Neural progenitor cell (in vitro differentiated cells): ENCODE measurements around the gene TRIM40. TPM values are rescaled to one million over a fixed set of nuclear protein-coding genes. Genes with fewer than 3 reads are reported as not detected.

Experiments
- DNase-seq: peaks from one replicate; pipeline ENCODE4 v3.0.0-alpha.2; 2016; ENCODE audit warnings: low spot score
- H2AFZ ChIP-seq: fragments of 200-600 bp; sonication (generic); replicated peaks from 2 replicates; pipeline ENCODE4 v1.6.1; 2016; ENCODE audit warnings: antibody characterized with exemption
- H3F3A ChIP-seq: fragments of 200-600 bp; sonication (generic); 2 replicates; pipeline ENCODE4 v1.6.1; 2016; ENCODE audit warnings: antibody characterized with exemption, low read depth
- H3K27ac ChIP-seq: fragments of 200-600 bp; sonication (generic); 2 replicates; pipeline ENCODE4 v1.5.1; 2016; ENCODE audit warnings: mild to moderate bottlenecking
- H3K27me3 ChIP-seq: fragments of 200-600 bp; sonication (generic); 2 replicates; pipeline ENCODE4 v1.6.1; 2016; ENCODE audit warnings: mild to moderate bottlenecking, moderate library complexity
- H3K36me3 ChIP-seq: fragments of 200-600 bp; sonication (generic); 2 replicates; pipeline ENCODE4 v1.5.1; 2016
- H3K4me1 ChIP-seq: fragments of 200-600 bp; sonication (generic); 2 replicates; pipeline ENCODE4 v1.6.1; 2016; ENCODE audit warnings: mixed run types
- H3K4me2 ChIP-seq: fragments of 200-600 bp; sonication (generic); 2 replicates; pipeline ENCODE4 v1.6.1; 2016
- H3K4me3 ChIP-seq: fragments of 200-600 bp; sonication (generic); 2 replicates; pipeline ENCODE4 v1.5.1; 2016
- H3K79me2 ChIP-seq: fragments of 200-600 bp; sonication (generic); 2 replicates; pipeline ENCODE4 v1.6.1; 2016; ENCODE audit warnings: low read depth
- H3K9ac ChIP-seq: fragments of 200-600 bp; sonication (generic); 2 replicates; pipeline ENCODE4 v1.6.1; 2016
- H3K9me3 ChIP-seq: fragments of 200-600 bp; sonication (generic); 2 replicates; pipeline ENCODE4 v1.5.1; 2016; ENCODE audit warnings: low read depth
- H4K20me1 ChIP-seq: fragments of 200-600 bp; sonication (generic); 2 replicates; pipeline ENCODE4 v1.6.1; 2016; ENCODE audit warnings: low read depth
- H3K27ac Mint-ChIP-seq: 3 replicates; pipeline ENCODE4 v1.8.0; 2021; ENCODE audit warnings: mixed read lengths
- H3K27me3 Mint-ChIP-seq: 2 replicates; pipeline ENCODE4 v1.8.0; 2022; ENCODE audit warnings: low read depth, mild to moderate bottlenecking, inconsistent platforms, moderate library complexity, mixed read lengths; ENCODE audit not compliant: insufficient read depth
- H3K36me3 Mint-ChIP-seq: 3 replicates; pipeline ENCODE4 v1.8.0; 2021; ENCODE audit warnings: mixed read lengths
- H3K4me1 Mint-ChIP-seq: 3 replicates; pipeline ENCODE4 v1.8.0; 2021; ENCODE audit warnings: mixed read lengths
- H3K4me3 Mint-ChIP-seq: 3 replicates; pipeline ENCODE4 v1.8.0; 2021; ENCODE audit warnings: mild to moderate bottlenecking, moderate library complexity, mixed read lengths
- H3K9me3 Mint-ChIP-seq: 3 replicates; pipeline ENCODE4 v1.8.0; 2020; ENCODE audit warnings: mixed read lengths
- CTCF ChIP-seq: fragments of 200-600 bp; sonication (generic); IDR thresholded peaks from 2 replicates; pipeline ENCODE4 v1.5.1; 2017; ENCODE audit warnings: antibody characterized with exemption, mild to moderate bottlenecking
- EZH2 ChIP-seq: fragments of 200-600 bp; sonication (generic); IDR thresholded peaks from 2 replicates; pipeline ENCODE4 v1.6.1; 2017; ENCODE audit warnings: antibody characterized with exemption, mild to moderate bottlenecking, moderate library complexity
- EZH2phosphoT487 ChIP-seq: fragments of 200-600 bp; sonication (generic); IDR thresholded peaks from 2 replicates; pipeline ENCODE4 v1.6.1; 2017; ENCODE audit warnings: antibody characterized with exemption
- total RNA-seq: library from RNA; depleted of rRNA; stranded (reverse); fragments of >200 nt; gene quantifications from 2 replicates; pipeline ENCODE4 v1.2.3, GENCODE V29; 2015; ENCODE audit warnings: low replicate concordance

TRIM40 gene
- total RNA-seq, 1 donor from 2014 or later: not detected

- Mint-ChIP-seq H3K4me1 (peaks cover 9% of the 10 kb centered on the region), H3K9me3 (no peaks in the 10 kb centered on the region), H3K4me3 (peak overlapping the region; percentile 8), H3K27ac (no peak overlapping the region), H3K27me3 (peaks cover 56% of the 10 kb centered on the region), H3K36me3 (no peaks in the 10 kb centered on the region)
- Histone ChIP-seq H3K4me1 (no peaks in the 10 kb centered on the region), H3F3A (peaks cover 5% of the 10 kb centered on the region), H3K27ac (no peak overlapping the region), H3K36me3 (no peaks in the 10 kb centered on the region), H3K9ac (no peak overlapping the region), H4K20me1 (no peaks in the 10 kb centered on the region), H3K79me2 (no peaks in the 10 kb centered on the region), H3K9me3 (no peaks in the 10 kb centered on the region), H3K4me3 (no peak overlapping the region), H3K27me3 (peaks cover 84% of the 10 kb centered on the region), H3K4me2 (no peak overlapping the region), H2AFZ (no peak overlapping the region)
- DNase-seq: peak; percentile 92
- TF ChIP-seq CTCF (peak; percentile 99), EZH2 (peak; percentile 40), EZH2phosphoT487 (peak; percentile 60)
These were observed 4.8 kb upstream of the TRIM40 start for GRCh38 chr6:30130887-30131862.

GRCh38 chr6:30131947-30132497 is 3.9 kb upstream of the TRIM40 start:
- Histone ChIP-seq H3K79me2 (no peaks in the 10 kb centered on the region), H3K4me3 (no peak overlapping the region), H3K4me2 (no peak overlapping the region), H3K9me3 (no peaks in the 10 kb centered on the region), H3K27ac (no peak overlapping the region), H2AFZ (no peak overlapping the region), H3K4me1 (no peaks in the 10 kb centered on the region), H3K36me3 (no peaks in the 10 kb centered on the region), H4K20me1 (no peaks in the 10 kb centered on the region), H3F3A (peaks cover 5% of the 10 kb centered on the region), H3K27me3 (peaks cover 81% of the 10 kb centered on the region), H3K9ac (no peak overlapping the region)
- Mint-ChIP-seq H3K27ac (no peak overlapping the region), H3K36me3 (no peaks in the 10 kb centered on the region), H3K4me3 (no peak overlapping the region), H3K27me3 (peaks cover 49% of the 10 kb centered on the region), H3K4me1 (peaks cover 9% of the 10 kb centered on the region), H3K9me3 (no peaks in the 10 kb centered on the region)
- TF ChIP-seq CTCF: no peak
- no peak for DNase-seq

GRCh38 chr6:30135147-30135546 is 793 bp upstream of the TRIM40 start:
- no peak overlapping the region for H3K9ac ChIP-seq
- H3K9me3 ChIP-seq: no peaks in the 10 kb centered on the region
- Mint-ChIP-seq H3K9me3 (no peaks in the 10 kb centered on the region), H3K27ac (no peak overlapping the region), H3K27me3 (peaks cover 19% of the 10 kb centered on the region), H3K4me1 (peaks cover 4% of the 10 kb centered on the region), H3K36me3 (no peaks in the 10 kb centered on the region), H3K4me3 (no peak overlapping the region)
- DNase-seq: no peak
- H2AFZ ChIP-seq: no peak overlapping the region
- no peaks in the 10 kb centered on the region for H3F3A ChIP-seq
- no peaks in the 10 kb centered on the region for H3K79me2 ChIP-seq
- no peaks in the 10 kb centered on the region for H3K36me3 ChIP-seq
- H3K27ac ChIP-seq: no peak overlapping the region
- H3K4me3 ChIP-seq: no peak overlapping the region
- TF ChIP-seq EZH2phosphoT487 (no peak), EZH2 (no peak), CTCF (no peak)
- no peaks in the 10 kb centered on the region for H3K4me1 ChIP-seq
- H4K20me1 ChIP-seq: no peaks in the 10 kb centered on the region
- H3K4me2 ChIP-seq: no peak overlapping the region
- H3K27me3 ChIP-seq: peaks cover 68% of the 10 kb centered on the region
